Ishikawa (cell line): ENCODE results near the gene CCDC175.

Experiments
- CEBPB ChIP-seq: IDR thresholded peaks from 2 replicates; pipeline ENCODE4 v1.6.1; 2012
- EGR1 ChIP-seq: IDR thresholded peaks from 2 replicates; pipeline ENCODE4 v1.6.1; 2012
- TCF12 ChIP-seq: IDR thresholded peaks from 2 replicates; pipeline ENCODE4 v1.6.1; 2012; ENCODE audit warnings: low read depth

DNA sequence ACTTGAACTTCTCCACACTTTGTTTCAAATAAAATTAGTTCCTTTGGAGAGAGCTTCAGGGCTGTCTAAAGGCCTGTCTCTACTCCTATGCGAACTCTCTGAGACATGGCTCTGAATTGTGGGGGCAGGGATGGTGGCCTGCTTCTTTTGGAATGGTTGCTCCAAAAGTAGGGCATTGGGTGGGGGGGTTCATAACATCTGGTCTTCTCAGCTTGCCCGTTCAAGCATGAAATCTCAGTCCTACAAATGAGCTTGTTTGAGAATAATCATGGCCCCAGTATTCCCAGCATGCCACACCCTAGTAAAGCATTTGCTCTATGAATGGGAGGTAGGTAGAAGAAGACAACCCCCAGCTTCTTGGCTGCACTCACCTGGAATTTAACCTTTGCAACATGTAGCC, 118.1 kb downstream of the CCDC175 start:
- TF ChIP-seq EGR1 (no peak), CEBPB (no peak), TCF12 (no peak)
